Activated gamma-delta T cell treated with Interleukin-2 at 50 U/mL for 16 hours (primary cell): Measurements from ENCODE around the gene NCOR1.
A peak's percentile ranks its signal among the peaks of the same experiment; 100 is the strongest.

ENCODE experiments used
- DNase-seq: peaks from one replicate; pipeline ENCODE4 v3.0.0-alpha.2; 2020

Gene NCOR1

GRCh38 chr17:16025202-16025601 is 190.1 kb downstream of the NCOR1 start:
- DNase-seq, result no peak

- DNase-seq, result no peak
These were observed 191.5 kb downstream of the NCOR1 start for GRCh38 chr17:16023881-16024280.

- no peak for DNase-seq
These were observed 196.0 kb downstream of the NCOR1 start for GRCh38 chr17:16019347-16019746.

GRCh38 chr17:16013943-16014407 is 201.4 kb downstream of the NCOR1 start:
- no peak for DNase-seq

GRCh38 chr17:16007439-16007838 is 207.9 kb downstream of the NCOR1 start:
- no peak for DNase-seq

GRCh38 chr17:16005636-16006035 is 209.7 kb downstream of the NCOR1 start:
- no peak for DNase-seq

- DNase-seq, result no peak
These were observed 211.5 kb downstream of the NCOR1 start for GRCh38 chr17:16003841-16004240.

- no peak for DNase-seq
These were observed 212.6 kb downstream of the NCOR1 start for GRCh38 chr17:16002708-16003260.

- DNase-seq, result no peak
These were observed 214.0 kb downstream of the NCOR1 start for GRCh38 chr17:16001226-16001897.

GRCh38 chr17:15999974-16000827 is 215.1 kb downstream of the NCOR1 start:
- no peak for DNase-seq

GRCh38 chr17:15999141-15999973 is 216.0 kb downstream of the NCOR1 start, which contains the start of the genes TTC19 and ZSWIM7:
Gene TTC19, plus strand, starts transcription at chr17:15999824. Its CDS starts 25 bp downstream, at chr17:15999849.
Gene ZSWIM7, minus strand, starts transcription at chr17:15999704. Its CDS starts 110 bp downstream, at chr17:15999594.
- DNase-seq, result peak; percentile 88

- DNase-seq, result no peak
These were observed 217.2 kb downstream of the NCOR1 start for GRCh38 chr17:15998031-15998562.

- no peak for DNase-seq
These were observed 219.0 kb downstream of the NCOR1 start for GRCh38 chr17:15996322-15996721.

- DNase-seq, result no peak
These were observed 233.4 kb downstream of the NCOR1 start for GRCh38 chr17:15981646-15982580.

- DNase-seq, result no peak
These were observed 234.1 kb downstream of the NCOR1 start for GRCh38 chr17:15981208-15981607.
